RWPE2 (cell line): Measurements from ENCODE around the gene GRIK3.

Experiments used
- ATAC-seq: fragments of 200-7000 bp; cut with Tn5 transposase; 3 replicates; pipeline ENCODE4 v1.9.1; 2021; ENCODE audit warnings: low read depth
- DNase-seq: peaks from one replicate; pipeline ENCODE4 v3.0.0-alpha.2; 2020; ENCODE audit warnings: low spot score
- H3K27ac ChIP-seq: fragments of 450-650 bp; 2 replicates; pipeline ENCODE4 v1.5.1; 2017; ENCODE audit warnings: mild to moderate bottlenecking; ENCODE audit not compliant: poor library complexity, severe bottlenecking
- H3K27me3 ChIP-seq: fragments of 250-450 bp; sonication (Bioruptor Pico); 2 replicates; pipeline ENCODE4 v1.5.1; 2021; ENCODE audit warnings: mild to moderate bottlenecking, moderate library complexity; ENCODE audit not compliant: insufficient read depth, poor library complexity, severe bottlenecking
- H3K36me3 ChIP-seq: fragments of 250-450 bp; sonication (Bioruptor Pico); 2 replicates; pipeline ENCODE4 v1.5.1; 2020; ENCODE audit warnings: low read depth, mild to moderate bottlenecking, moderate library complexity
- H3K4me1 ChIP-seq: fragments of 250-450 bp; sonication (Bioruptor Pico); 2 replicates; pipeline ENCODE4 v1.5.1; 2021; ENCODE audit warnings: mild to moderate bottlenecking, moderate library complexity; ENCODE audit not compliant: insufficient read depth, poor library complexity, severe bottlenecking
- H3K4me3 ChIP-seq: fragments of 250-450 bp; sonication (Bioruptor Pico); 2 replicates; pipeline ENCODE4 v1.5.1; 2021; ENCODE audit warnings: mild to moderate bottlenecking, moderate library complexity; ENCODE audit not compliant: severe bottlenecking
- H3K9me3 ChIP-seq: fragments of 250-450 bp; sonication (Bioruptor Pico); 2 replicates; pipeline ENCODE4 v1.5.1; 2021; ENCODE audit warnings: mild to moderate bottlenecking, moderate library complexity; ENCODE audit not compliant: severe bottlenecking
- CTCF ChIP-seq: fragments of 450-650 bp; IDR thresholded peaks from one replicate; pipeline ENCODE4 v1.5.1; 2017; ENCODE audit warnings: mild to moderate bottlenecking, moderate library complexity; ENCODE audit not compliant: poor library complexity, severe bottlenecking

Gene GRIK3

DNA sequence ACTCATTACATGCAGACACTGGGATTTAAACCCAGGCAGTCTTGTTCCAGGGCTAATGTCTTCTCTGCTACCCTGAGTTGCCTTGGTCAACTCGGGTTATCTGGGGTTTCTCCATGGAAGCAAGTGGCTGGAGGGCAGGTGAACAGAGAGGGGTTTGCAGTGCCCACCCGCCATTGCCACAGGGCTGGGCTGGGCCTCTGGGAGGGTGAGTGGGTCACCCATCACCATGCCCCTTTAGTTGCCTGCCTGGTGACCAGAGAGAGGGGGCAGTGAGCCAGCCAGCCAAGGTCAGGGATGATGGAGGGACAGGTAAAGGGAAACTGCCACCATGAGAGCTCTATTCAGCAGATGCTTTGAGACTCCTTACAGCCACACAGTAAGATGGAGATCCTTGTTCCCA, 53.2 kb downstream of the GRIK3 start:
- H3K27ac ChIP-seq = no peak overlapping the region
- DNase-seq = no peak
- no peaks in the 10 kb centered on the region for H3K9me3 ChIP-seq
- no peaks in the 10 kb centered on the region for H3K27me3 ChIP-seq
- no peak for ATAC-seq
- H3K36me3 ChIP-seq = no peaks in the 10 kb centered on the region
- no peaks in the 10 kb centered on the region for H3K4me1 ChIP-seq
- no peak overlapping the region for H3K4me3 ChIP-seq
- no peak for TF ChIP-seq CTCF

GRCh38 chr1:36977731-36978406, 56.4 kb downstream of the GRIK3 start:
- no peak overlapping the region for H3K27ac ChIP-seq
- no peaks in the 10 kb centered on the region for H3K9me3 ChIP-seq
- no peaks in the 10 kb centered on the region for H3K27me3 ChIP-seq
- H3K36me3 ChIP-seq = no peaks in the 10 kb centered on the region
- H3K4me1 ChIP-seq = no peaks in the 10 kb centered on the region
- no peak for ATAC-seq
- H3K4me3 ChIP-seq = no peak overlapping the region
- TF ChIP-seq CTCF = no peak
- no peak for DNase-seq

GRCh38 chr1:36975642-36976041, 58.7 kb downstream of the GRIK3 start:
- no peak for DNase-seq
- Histone ChIP-seq H3K4me3 (no peak overlapping the region), H3K36me3 (no peaks in the 10 kb centered on the region), H3K27me3 (no peaks in the 10 kb centered on the region), H3K27ac (no peak overlapping the region), H3K4me1 (no peaks in the 10 kb centered on the region), H3K9me3 (no peaks in the 10 kb centered on the region)
- ATAC-seq = no peak
- TF ChIP-seq CTCF = no peak

GRCh38 chr1:36973056-36973455, 61.3 kb downstream of the GRIK3 start:
- Histone ChIP-seq H3K27me3 (no peaks in the 10 kb centered on the region), H3K9me3 (no peaks in the 10 kb centered on the region), H3K36me3 (no peaks in the 10 kb centered on the region), H3K4me3 (no peak overlapping the region), H3K27ac (no peak overlapping the region), H3K4me1 (no peaks in the 10 kb centered on the region)
- DNase-seq (no peak), ATAC-seq (no peak)
- TF ChIP-seq CTCF = no peak

DNA sequence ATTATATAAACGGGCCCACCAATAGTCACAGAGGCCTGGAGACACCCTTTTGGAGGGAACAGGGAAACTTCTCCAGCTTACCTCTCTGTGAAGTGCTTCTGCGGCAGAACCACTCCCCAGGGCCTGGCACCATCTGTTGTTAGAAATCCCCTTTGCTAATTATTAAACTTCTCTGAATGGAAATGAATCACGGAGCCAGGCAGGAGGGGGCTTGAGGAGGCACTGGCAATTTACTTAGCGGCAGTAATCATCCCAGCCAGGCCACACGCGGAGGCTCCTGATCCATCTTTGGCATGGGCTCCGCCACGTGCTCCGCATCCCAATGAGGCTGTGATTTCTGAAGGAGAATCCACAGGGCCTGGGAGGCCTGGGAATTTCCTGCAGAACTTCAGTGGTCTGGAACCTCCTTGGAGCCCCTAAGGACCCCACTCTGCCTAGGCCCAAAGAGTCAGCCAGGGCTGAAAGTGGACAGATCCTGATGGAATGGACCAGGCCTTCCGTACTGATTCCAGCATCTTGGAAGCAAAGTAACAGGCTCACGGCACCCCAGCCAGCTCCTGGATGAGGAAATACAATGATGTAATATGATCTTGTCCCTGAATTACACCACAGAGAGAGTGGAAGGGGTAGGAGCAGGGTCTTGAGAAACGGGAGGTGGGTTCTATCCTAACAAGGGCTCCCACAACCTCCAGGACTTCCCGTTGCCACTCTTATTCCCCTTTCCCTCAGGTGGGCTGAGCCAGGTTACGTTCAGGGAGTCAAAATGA, 62.3 kb downstream of the GRIK3 start:
- Histone ChIP-seq H3K36me3 (no peaks in the 10 kb centered on the region), H3K27ac (no peak overlapping the region), H3K4me1 (no peaks in the 10 kb centered on the region), H3K9me3 (no peaks in the 10 kb centered on the region), H3K4me3 (no peak overlapping the region), H3K27me3 (no peaks in the 10 kb centered on the region)
- TF ChIP-seq CTCF = no peak
- ATAC-seq (no peak), DNase-seq (no peak)
